DND-41 (cell line): Measurements from ENCODE around the gene FOXK2.

Source experiments
- ATAC-seq: fragments of 200-7000 bp; cut with Tn5 transposase; 3 replicates; pipeline ENCODE4 v1.9.1; 2021; ENCODE audit warnings: low read depth; ENCODE audit not compliant: insufficient read depth
- DNase-seq: peaks from one replicate; pipeline ENCODE4 v3.0.0-alpha.2; 2020
- H2AFZ ChIP-seq: 2 replicates; pipeline ENCODE4 v1.6.0; 2012; ENCODE audit warnings: low read depth, low read length
- H3K27ac ChIP-seq: 2 replicates; pipeline ENCODE4 v1.5.1; 2012; ENCODE audit warnings: low read length, inconsistent platforms
- H3K27me3 ChIP-seq: fragments of 200-600 bp; sonication (generic); 2 replicates; pipeline ENCODE4 v1.6.0; 2012; ENCODE audit warnings: low read length, mild to moderate bottlenecking, inconsistent platforms; ENCODE audit not compliant: insufficient read depth, poor library complexity
- H3K36me3 ChIP-seq: 2 replicates; pipeline ENCODE4 v1.5.1; 2012; ENCODE audit warnings: low read length, inconsistent platforms; ENCODE audit not compliant: insufficient read depth
- H3K4me1 ChIP-seq: 2 replicates; pipeline ENCODE4 v1.5.1; 2012; ENCODE audit warnings: mild to moderate bottlenecking, low read length; ENCODE audit not compliant: insufficient read depth
- H3K4me2 ChIP-seq: 2 replicates; pipeline ENCODE4 v1.6.0; 2012; ENCODE audit warnings: mild to moderate bottlenecking, moderate library complexity, low read length, inconsistent platforms; ENCODE audit not compliant: insufficient read depth
- H3K4me3 ChIP-seq, 2 experiments: fragments of 200-600 bp in 1 of 2; shearing (Covaris generic) in 1 of 2; 2 replicates each; pipeline ENCODE4 v1.5.1; 2012 to 2016; ENCODE audit warnings: inconsistent platforms in 2 of 2, low read length in 2 of 2, mild to moderate bottlenecking in 2 of 2, low read depth in 1 of 2, moderate library complexity in 1 of 2
- H3K79me2 ChIP-seq: 2 replicates; pipeline ENCODE4 v1.6.0; 2012; ENCODE audit warnings: low read length, inconsistent platforms; ENCODE audit not compliant: insufficient read depth
- H3K9ac ChIP-seq: 2 replicates; pipeline ENCODE4 v1.6.0; 2012; ENCODE audit warnings: low read depth, mild to moderate bottlenecking, inconsistent platforms, low read length, moderate library complexity
- H3K9me3 ChIP-seq: 2 replicates; pipeline ENCODE4 v1.5.1; 2012; ENCODE audit warnings: low read length, moderate library complexity, mild to moderate bottlenecking, inconsistent platforms; ENCODE audit not compliant: insufficient read depth, severe bottlenecking
- H4K20me1 ChIP-seq: 2 replicates; pipeline ENCODE4 v1.6.0; 2012; ENCODE audit warnings: low read length; ENCODE audit not compliant: insufficient read depth
- EZH2 ChIP-seq: IDR thresholded peaks from 3 replicates; pipeline ENCODE4 v1.6.1; 2012; ENCODE audit warnings: borderline replicate concordance, low read depth, mild to moderate bottlenecking, moderate library complexity, low read length, inconsistent platforms; ENCODE audit not compliant: severe bottlenecking
- TF ChIP-seq, protein P1 (sequence below): IDR thresholded peaks from 2 replicates; pipeline ENCODE4 v1.5.1; 2012; ENCODE audit warnings: borderline replicate concordance, low read length, moderate library complexity, mild to moderate bottlenecking; ENCODE audit not compliant: poor library complexity, severe bottlenecking; ENCODE audit errors: extremely low read depth

The FOXK2 gene

DNA sequence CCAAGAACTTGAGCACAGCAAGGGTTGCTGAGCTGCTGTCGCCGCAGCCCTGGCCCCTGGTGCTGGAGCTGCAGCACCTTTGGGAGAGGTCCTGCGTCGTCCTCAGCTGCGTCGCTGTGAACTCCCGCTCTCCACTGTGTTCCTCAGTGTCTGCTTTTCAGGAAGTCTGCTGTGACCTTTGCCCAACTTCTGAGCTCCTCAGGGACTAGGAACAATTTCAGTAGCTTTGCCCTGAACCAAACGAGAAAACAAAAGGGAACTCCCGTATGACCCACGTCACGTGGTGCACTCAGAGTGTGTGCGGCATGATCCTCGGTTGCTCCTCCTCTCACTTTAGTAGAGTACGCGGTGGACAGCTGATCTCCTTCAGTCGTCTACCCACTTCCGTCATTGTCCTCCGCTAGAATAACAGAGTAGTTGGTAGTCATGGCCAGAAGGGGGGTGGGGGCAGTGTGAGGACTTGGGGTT, 84.5 kb downstream of the FOXK2 start:
- Histone ChIP-seq H3K79me2 (peaks cover 16% of the 10 kb centered on the region), H3K27me3 (no peaks in the 10 kb centered on the region), H3K27ac (no peak overlapping the region), H3K4me2 (no peak overlapping the region), H3K4me1 (no peaks in the 10 kb centered on the region), H4K20me1 (peaks cover 47% of the 10 kb centered on the region), H3K9me3 (no peaks in the 10 kb centered on the region), H3K4me3 (no peak overlapping the region), H2AFZ (no peak overlapping the region), H3K36me3 (peaks cover 66% of the 10 kb centered on the region), H3K9ac (no peak overlapping the region)
- DNase-seq = no peak
- ATAC-seq = 0 out of 3 replicates have a peak, but pooled peaks have one; percentile 27
- TF ChIP-seq, protein P1, sequence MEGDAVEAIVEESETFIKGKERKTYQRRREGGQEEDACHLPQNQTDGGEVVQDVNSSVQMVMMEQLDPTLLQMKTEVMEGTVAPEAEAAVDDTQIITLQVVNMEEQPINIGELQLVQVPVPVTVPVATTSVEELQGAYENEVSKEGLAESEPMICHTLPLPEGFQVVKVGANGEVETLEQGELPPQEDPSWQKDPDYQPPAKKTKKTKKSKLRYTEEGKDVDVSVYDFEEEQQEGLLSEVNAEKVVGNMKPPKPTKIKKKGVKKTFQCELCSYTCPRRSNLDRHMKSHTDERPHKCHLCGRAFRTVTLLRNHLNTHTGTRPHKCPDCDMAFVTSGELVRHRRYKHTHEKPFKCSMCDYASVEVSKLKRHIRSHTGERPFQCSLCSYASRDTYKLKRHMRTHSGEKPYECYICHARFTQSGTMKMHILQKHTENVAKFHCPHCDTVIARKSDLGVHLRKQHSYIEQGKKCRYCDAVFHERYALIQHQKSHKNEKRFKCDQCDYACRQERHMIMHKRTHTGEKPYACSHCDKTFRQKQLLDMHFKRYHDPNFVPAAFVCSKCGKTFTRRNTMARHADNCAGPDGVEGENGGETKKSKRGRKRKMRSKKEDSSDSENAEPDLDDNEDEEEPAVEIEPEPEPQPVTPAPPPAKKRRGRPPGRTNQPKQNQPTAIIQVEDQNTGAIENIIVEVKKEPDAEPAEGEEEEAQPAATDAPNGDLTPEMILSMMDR = no peak
- TF ChIP-seq EZH2 = no peak

DNA sequence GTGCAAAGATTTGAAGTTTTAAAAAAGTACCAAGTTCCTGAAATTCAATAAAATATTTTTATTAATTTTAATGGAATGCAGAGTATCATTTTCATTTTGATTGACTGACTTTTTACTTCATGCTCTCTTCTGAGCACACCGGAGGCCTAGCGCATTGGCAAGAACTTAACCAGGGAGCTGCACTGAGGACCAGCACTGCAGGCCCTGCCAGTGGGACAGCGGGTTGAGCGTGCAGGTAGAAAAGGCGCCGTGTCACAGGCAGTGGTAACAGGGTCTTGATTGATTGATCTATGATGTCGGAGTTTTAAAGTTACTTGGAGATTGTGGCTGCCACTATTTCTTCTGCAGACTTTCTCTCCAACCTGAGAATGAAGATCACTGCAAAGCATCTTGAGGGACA, 85.0 kb downstream of the FOXK2 start:
- H2AFZ ChIP-seq = no peak overlapping the region
- H3K79me2 ChIP-seq = peaks cover 12% of the 10 kb centered on the region
- DNase-seq (no peak), ATAC-seq (no peak)
- no peak overlapping the region for H3K4me3 ChIP-seq
- H4K20me1 ChIP-seq = peaks cover 42% of the 10 kb centered on the region
- H3K4me1 ChIP-seq = no peaks in the 10 kb centered on the region
- H3K9me3 ChIP-seq = no peaks in the 10 kb centered on the region
- no peak overlapping the region for H3K9ac ChIP-seq
- no peaks in the 10 kb centered on the region for H3K27me3 ChIP-seq
- peaks cover 61% of the 10 kb centered on the region for H3K36me3 ChIP-seq
- TF ChIP-seq EZH2 = no peak
- TF ChIP-seq, protein P1 = no peak
- no peak overlapping the region for H3K27ac ChIP-seq
- H3K4me2 ChIP-seq = no peak overlapping the region

DNA sequence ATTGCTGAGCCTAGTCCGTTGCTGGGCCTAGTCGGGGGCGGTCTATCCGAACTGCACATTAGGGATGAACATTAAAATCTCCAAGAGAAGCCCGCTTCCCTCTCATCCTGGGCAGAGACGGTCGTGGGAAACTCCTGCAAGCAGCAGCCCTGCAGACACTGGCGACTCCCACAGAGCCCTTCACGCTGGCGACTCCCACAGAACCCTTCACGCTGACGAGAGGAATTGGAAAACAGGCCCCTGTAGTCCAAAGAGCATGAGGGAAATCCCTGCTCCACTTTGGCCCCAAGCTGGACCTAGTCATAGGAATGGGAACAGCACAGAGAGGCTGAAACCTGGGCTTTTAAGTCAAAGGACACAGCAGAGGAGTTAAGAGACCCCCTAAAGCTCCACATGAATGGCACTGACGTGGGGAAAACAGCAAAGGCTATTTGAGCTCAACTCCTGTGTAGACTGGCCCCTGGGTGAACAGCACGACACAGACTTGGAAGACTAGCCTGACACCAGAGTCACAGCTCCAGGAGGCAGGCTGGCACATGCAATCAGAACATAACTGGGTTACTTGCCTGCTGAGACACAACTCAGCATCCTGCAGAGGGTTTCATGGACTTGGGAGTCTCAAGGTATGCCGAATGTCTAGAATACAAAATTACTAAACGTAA, 86.5 kb downstream of the FOXK2 start:
- Histone ChIP-seq H3K9me3 (no peaks in the 10 kb centered on the region), H3K79me2 (peaks cover 3% of the 10 kb centered on the region), H3K36me3 (peaks cover 49% of the 10 kb centered on the region), H3K4me2 (no peak overlapping the region), H4K20me1 (peaks cover 28% of the 10 kb centered on the region; the same call in 1 of the 2 replicates), H3K9ac (no peak overlapping the region), H3K4me3 (no peak overlapping the region), H3K27me3 (no peaks in the 10 kb centered on the region), H2AFZ (no peak overlapping the region), H3K4me1 (no peaks in the 10 kb centered on the region), H3K27ac (no peak overlapping the region)
- no peak; the same call in 2 of the 3 replicates for ATAC-seq
- no peak for DNase-seq
- TF ChIP-seq, protein P1 = no peak
- no peak for TF ChIP-seq EZH2
